HG03045 (cell line): ENCODE data around the gene TLK1.
A peak's percentile ranks its signal among the peaks of the same experiment; 100 is the strongest.

Experiments used
- ATAC-seq: cut with Tn5 transposase; IDR thresholded peaks from one replicate; pipeline ENCODE4 v1.9.1; 2021; ENCODE audit warnings: mild to moderate bottlenecking, moderate library complexity; ENCODE audit not compliant: unreplicated experiment

TLK1 gene

DNA sequence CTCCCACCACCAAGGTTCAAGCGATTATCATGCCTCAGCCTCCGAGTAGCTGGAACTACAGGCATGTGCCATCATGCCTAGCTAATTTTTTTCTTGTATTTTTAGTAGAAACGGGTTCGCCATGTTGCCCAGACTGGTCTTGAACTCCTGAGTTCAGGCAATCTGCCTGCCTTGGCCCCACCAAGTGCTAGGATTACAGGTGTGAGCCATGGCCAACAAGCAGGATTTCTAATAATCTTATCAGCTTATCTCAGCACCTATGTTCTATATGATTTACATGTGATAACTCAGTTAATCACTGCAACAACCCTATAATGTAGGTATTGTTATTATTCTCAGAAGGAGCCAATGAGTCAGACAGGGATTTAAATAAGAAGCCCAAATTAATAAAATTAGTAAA, 151.3 kb downstream of the TLK1 start:
- no peak for ATAC-seq

DNA sequence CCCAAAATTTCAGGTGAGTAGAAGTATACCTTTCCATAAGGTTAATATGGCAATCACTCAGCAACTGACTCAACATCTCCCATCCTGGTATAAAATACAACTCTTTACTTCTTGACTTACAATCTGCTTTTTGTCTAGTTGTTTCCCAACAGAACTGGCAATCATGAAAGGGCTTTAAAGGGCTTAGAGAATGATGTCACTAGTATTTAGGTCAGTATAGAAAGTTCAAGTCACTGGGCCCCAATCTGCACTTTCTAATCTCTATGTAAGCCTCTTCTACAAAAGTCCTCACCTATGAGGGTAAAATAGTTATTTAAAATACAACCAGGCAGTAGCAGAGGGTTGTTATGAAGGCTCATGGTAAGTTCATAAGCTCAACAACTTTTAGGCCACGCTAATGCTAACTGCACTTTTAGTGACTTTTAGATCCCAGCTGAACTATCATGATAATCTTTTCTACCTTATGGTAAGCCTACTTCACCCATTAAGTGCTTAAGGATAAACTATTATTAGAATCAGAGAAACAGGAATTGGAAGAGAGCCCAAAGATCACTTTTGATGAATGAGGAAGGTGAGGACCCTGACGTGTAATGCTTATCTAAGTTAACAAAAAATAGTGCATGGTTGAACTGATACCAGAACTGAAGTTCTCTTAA, 152.0 kb downstream of the TLK1 start:
- no peak for ATAC-seq

DNA sequence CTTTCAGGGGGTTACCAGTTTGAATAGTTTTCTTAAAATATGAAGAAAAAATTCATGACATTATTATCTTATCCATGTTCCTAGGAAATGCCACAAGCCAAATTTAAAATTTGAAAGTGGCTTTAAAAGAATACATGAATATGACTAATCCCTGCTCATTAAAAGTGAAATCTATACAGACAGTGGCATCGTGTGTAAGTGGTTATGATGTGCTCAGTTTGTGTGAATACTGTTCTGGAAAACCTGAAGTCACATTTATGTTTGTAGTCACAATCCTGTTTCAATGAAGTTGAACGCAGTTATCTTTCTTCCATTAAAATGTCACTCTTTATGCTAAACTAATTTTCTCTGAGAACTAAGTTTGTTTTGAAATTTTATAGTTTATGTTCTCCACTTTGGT, 155.9 kb downstream of the TLK1 start:
- ATAC-seq: no peak

DNA sequence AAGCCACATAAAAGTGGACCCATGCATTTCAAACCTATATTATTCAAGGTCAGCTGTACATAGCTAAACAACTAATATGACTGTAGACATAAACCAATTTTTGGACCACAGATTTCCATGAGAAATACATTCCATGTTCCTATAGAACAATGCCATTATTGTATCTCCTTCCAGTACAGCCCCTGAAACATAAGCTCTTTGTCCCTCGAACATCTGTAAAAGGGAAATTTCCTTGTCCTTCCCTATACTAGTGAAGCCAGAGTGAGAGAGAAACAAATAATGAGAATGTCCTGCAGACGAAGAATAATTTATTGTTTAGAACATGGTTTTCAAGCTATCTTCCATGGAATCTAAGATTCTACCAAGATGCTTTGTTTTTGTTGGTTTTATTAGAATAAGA, 156.3 kb downstream of the TLK1 start:
- ATAC-seq: no peak

DNA sequence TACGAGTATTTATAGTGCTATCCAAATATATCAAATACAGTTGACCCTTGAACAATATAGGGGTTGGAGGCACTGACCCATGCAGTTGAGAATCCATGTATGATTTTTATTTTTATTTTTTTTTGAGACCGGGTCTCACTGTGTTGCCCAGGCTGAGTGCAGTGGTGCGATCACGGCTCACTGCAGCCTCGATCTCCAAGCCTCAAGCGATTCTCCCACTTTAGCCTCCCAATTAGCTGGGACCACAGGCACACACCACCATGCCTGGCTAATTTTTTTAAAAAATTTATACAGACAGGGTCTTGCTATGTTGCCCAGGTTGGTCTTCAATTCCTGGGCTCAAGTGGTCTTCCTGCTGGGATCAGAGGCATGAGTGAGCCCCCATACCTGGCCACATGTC, 161.0 kb downstream of the TLK1 start:
- no peak for ATAC-seq

DNA sequence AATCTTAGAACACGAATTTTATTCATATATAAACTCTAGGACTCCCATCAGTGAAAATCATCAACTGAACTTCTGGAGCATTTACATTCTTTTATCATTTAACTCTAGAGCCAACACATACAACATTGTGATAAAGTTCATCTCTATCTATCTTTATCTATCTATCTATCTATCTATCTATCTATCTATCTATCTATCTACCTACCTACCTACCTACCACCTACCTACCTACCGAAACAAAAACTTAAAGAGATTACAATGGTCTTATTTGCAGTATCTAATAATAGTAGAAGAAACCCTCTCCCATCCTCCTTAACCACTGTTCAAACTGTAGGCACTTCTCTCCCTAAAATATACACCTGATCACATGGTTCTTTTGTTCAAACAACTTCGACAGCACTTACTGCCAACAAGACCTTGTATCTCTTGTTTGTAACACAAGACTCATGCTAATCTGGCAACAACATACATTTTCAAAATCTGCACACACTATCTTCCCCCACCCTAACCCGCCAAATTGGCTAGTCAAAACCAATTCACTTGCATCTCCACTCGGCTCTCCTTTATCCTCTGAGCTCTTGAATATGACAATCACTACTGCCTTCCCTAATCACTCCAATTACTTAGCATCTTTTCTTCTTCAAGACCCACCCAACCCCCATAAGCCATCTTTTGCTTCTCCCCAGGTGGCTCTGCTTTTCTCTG, 162.6 kb downstream of the TLK1 start:
- ATAC-seq: no peak

DNA sequence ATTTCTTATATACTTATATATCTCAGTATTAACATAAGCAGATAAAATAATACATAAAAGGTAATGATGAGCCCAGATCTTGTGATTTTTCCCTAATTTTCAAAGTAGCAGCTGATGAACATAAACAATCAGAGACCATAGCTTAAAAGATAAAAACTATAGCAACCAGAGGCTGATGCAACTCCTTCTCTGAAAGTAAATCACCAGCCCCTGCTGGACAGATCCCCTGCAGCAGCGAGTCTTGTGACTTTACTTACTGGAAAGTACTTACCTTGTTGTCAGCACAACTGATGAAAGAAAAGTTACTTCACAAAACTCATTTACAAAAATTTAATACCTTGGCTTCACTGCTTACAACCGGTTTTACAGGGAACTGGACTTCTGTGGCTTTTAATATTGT, 164.4 kb downstream of the TLK1 start:
- no peak for ATAC-seq

DNA sequence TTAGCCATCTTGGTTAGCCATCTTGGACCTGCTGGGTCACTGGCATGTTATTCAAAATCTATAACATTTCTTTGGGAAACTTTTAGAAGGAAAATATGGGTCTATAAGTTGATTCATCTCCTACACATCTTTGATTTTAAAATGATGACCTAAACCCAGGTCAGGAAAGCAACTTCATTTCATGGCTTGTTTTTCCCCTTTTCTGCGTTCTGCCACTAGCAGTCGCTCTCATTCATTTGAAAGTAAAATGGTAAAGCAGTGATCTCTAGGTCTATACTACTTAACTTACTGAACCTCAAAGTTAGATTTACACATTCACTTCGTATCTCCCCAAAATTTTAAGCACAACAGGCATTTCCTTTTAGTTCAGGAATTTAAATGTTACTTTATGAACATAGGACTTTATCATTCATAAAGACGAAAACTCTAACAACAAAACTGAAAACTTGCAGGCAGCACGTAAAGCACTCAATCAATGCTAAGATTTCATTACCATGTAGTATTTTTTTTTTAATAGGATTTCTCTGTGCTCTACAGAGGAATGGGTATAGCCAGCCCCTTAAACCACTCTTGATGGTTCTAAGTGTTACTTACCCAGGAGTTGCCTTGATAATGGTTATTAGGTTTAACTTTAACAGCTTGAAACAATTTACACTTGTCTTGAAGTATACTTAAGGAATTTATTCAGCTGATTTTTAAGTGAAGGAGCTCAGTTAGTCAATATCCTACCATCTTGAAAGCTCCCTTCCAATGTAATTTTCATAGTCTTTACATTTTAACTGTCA, 169.1 kb downstream of the TLK1 start:
- ATAC-seq: no peak

DNA sequence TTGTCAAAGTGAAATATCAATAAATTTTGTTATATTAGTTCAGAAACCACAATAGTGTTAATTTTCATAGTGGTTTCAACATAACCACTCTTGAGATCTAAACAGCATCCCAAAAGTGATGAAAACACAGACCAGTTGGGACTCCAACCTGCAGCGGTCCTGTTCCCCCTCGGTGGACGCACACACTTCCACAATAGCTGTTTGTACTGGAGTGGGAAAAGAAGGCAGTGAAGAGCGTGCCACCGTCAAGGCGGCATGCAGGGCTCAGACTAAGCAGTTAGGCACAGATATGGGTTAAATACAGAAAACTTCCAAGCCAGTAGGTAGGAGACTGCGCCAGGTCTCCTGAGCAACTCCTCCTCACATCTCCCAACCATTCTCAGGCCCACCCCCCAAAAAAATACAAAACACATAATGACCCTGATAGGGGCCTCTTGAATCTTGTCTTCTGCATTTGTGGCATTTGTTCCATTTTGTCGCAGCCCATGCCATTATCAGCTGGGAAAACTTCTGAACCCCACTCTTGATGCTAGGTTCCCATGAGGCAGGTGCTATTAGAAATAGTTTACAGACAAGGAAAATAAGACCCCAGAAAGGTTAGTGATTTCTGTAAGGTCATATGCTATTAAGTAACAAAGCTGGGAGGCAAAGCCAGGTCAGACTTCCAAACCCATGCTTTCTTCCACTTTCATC, 174.0 kb downstream of the TLK1 start:
- ATAC-seq: no peak

DNA sequence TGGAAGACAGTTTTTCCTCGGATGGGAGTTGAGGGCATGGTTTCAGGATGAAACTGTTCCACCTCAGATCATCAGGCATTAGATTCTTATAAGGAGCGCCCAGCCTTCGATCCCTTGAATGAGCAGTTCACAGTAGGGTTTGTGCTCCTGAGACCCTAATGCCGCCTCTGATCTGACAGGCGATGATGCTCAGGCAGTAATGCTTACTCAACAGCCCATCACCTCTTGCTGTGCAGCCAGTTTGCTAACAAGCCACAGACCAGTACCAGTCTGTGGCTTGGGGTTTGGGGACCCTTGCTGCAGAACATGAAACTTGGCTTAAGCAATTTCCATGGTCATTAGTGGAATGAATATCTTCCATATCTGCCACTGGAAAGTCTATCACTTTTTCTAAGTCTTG, 175.3 kb downstream of the TLK1 start:
- no peak for ATAC-seq

DNA sequence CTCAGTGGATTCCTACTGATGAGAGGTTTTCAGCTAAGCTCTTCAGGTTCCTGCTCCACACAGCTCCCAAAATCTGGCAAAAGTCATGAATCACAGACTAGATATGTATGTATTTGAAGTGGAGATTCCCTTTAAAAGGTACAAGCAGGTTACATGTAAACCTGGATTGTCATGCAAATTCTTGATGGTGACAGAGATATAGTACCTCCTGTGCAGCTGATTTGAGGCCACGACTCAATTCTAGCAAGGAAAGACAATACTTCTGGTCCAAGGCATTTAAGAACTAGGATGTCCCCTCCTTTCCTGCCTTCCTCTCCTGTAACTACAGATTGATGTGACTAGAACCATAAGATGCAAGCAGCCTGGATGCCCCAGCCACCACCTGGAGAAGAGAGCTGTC, 176.6 kb downstream of the TLK1 start:
- ATAC-seq: no peak

DNA sequence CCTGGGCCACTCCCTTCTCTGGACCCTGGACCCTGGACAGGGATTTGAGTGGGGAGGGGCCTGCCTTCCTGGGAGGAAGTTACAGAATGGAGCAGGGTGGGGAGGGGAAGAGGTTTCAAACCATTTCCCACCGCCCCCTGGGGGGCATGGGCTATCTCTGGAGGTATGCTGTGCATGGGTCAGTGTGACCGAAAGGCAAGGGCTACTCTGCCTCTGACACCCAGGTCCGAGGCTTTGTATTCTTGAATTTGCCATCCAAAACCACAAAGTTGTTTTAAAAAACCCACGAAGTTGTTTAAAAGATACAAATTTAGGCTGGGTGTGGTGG, 184.8 kb downstream of the TLK1 start:
- ATAC-seq: no peak

DNA sequence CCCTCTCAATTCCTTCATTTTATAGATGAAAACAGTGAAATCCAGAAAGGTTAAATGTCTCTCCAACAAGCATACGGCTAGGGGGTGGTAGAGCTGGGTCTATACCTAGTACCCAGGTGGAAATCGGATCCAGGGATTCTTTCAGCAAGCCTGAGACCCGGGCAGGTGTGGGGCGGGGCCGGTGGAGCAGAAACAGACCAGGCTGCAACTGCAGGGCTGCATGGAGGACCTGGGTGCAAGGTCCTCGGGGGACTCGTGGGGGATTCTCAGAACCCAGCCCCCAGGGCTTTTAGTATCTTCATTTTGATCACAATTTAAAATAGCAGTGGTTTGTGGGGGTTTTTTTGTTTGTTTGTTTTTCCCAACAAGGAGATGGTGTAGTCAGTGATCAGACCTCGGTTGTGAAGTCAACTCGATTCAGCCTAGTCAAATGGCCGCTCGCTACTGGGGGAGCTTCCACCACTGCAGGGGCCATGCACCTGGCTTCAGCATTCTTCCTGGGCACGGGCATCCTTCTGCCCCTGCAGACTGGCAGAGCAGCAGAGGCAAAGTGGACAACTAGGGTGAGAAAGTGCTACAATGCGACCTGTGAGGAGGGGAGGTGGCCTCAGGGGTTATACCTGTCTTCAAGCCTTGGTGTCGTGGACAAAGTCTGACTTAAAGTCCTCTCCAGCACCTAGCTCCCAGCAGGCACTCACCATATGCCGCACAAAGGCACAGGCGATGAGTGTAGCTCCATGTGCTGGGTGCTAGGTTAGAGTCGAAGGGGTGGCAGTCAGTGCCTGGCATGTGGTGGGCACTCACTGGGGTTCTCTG, 185.4 kb downstream of the TLK1 start:
- no peak for ATAC-seq

DNA sequence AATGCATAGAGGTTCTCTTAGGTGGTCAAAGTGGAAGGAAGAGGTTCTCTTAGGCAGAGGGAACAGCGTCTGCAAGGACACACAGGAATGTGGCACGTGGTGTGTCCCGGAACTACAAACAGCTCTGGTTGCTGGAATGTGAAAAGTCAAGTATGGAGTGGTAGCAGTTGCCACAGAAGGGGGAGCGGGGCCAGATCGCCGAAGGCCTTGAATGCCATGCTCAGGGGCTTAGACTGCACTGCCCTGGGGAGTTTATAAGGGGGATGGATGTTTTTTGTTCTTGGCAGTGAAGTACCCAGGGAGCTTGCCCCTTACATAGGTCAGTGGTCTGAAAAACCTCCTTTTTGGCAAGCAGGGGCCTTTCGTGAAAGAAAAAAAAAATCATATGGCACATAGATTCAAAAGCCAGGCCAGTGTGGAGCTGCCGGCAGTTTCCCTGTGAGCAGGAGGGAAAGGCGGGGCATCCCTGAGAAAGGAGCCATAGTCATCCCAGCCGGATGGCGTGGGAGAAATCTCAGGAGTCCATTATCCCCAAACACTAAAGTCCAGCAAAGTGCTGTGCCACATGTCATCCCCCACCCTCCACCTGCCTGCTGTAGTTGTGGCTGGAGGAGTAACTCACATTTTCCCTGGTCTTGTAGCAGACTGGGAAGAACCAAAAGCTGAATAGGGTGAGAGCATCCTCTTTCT, 186.2 kb downstream of the TLK1 start:
- ATAC-seq: no peak

DNA sequence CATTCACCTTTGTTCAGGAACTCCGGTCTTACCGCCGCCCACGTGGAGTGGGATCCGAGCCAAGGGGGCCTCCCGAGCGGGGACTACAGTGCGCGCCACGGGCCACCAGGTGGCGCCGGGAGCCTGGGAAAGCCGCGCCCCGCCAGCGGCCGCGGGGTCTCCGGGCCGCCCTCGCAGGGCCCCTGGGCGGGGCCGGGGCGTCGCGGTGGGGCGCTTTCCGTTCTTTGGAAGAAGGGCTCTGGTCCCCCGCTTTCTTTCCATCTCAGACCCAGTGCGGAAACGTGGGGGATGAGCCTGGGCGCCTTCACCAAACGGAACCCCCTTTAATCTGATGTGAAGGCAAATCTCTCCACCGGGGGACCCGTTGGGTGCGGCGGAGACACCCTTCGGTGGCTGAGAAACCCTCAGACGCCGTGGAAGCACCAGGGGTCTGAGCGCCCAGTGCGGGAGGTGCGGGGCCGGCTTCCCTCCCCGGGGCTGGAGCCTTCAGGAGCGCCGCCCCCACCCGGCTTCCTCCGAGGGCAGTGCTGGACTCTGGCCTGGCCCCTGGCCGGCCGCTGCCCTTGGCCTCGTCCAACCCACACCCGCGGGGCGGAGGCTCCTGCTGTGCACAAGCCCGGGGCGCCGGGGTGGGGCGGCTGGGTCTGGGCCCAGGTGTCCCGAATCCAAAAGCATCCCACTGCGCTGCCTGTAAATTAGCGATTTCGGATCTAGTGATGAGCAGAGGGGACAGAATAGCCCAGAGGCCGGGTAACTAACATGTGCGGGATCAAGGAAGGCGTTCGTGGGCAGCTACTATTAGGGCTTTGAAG, 187.0 kb downstream of the TLK1 start:
- peak; percentile 94 for ATAC-seq

DNA sequence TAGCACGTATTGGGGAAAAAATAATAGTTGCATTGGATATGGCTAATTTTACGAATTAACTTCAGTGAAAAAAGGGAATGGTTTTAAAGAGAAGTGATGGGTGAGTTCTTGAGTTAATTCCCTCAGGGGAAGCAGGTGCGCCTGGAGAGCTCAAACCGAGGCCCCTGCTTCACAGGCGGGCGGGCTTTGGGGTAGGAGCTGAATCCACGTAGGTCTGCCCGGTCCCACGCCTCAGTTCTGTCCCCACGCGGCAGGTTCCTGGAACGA, 187.5 kb downstream of the TLK1 start:
- ATAC-seq: no peak

DNA sequence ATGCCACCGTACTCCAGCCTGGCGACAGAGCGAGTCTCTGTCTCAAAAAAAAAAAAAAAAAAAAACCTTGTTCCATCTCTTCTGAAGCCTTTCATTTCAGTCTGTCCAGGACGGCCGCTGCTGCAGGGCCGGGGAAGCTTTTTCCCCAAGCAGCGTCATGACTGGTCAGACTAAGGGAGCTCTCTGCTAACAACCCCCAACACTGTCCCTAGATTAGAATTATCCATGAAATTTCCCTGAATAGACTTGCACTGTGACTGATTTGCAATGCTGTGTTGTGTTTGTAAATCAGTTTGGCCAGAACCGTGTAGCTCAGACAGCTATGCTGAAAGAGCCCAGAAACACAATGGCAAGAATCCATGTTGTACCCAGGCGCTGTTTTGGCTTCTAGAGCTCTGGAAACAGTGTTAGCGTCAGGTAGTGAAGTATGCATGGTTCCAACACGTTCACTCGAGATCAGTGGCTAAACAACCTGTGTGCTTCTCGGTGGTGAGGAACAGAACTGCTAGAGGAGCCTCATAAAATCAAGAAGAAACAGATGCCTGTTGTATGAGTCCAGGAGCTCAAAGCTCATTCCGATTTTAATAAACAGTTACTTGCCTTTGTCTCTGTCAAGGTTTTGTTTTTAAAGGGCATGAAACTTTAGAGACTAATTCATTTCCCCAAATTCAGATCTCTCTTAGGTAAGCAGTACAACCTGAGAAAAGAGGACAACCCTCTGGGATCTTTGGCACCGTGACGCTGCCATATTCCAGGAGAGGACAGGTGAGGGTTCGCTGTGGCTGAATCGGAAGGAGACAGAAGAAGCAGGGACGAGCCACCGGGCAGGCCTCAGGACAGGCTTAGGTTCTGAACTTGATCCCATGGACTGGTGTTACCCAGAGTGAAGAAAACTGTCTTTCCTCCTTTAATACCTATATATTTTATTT, 188.1 kb downstream of the TLK1 start:
- ATAC-seq: no peak

DNA sequence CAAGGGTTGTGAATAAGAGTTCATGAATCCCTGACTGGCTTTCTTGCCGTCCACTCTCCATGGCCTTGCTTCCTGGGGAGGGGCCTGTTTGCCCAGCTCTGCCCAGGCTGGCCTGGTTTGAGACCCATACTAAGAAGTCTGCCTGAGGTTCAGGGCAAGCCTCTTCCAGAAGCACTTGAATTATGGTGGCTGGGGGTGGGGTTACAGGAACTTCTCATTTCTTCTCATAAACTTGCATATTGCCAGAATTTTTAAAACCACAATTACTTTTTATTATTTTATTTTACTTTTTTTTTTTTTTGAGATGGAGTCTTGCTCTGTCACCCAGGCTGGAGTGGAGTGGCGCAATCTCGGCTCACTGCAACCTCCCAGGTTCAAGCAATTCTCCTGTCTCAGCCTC, 189.6 kb downstream of the TLK1 start:
- ATAC-seq: no peak
